ENCODE results near the gene CCDC40. TPM values are rescaled to one million over a fixed set of nuclear protein-coding genes. Genes with fewer than 3 reads are reported as not detected.

Gene CCDC40
- total RNA-seq, 2 donors from 2014 or later = 3.0 to 9.3 TPM

DNA sequence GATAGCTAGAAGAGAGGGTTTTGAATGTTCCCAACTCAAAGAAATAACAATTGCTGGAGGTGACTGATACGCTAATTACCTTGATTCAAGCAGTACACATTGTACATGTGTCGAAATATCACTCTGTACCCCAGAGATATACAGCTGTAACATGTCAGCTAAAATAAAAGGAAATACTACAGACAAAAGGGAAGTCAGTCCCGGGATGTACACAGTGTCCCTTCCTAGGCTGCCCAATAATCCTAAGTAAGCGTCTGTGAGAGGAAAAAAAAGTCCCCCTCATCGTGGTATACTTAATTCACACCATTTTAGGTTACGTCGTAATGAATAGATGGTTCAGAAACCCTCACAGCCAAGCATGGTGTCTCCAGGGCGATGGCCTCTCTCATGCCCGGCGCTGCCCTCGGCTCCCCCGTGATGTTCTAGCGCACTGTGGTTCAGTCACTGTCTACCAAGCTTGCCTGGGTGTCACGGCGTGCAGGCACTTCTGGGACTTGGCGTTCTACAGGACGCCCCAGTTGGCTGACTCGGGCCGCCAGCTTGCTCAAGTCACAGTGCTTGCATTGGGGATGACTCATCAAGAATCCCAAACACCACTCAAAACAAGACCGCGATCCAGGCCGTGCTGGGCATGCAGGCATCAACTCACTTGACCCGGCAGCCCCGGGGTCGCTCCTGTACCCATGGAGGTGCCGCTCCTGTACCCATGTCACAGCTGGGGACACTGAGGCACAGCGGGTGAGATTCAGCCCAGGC, 27.6 kb downstream of the CCDC40 start:
- Histone ChIP-seq H3K27me3 (no peaks in the 10 kb centered on the region), H3K4me1 (peaks cover 0 to 13% of the 10 kb centered on the region in 2 donors), H3K27ac (peak overlapping the region; percentile 26 to 35), H3K4me3 (no peak overlapping the region), H3K36me3 (no peaks in the 10 kb centered on the region), H3K9me3 (no peaks in the 10 kb centered on the region)
- peak; percentile 86 for DNase-seq (ENCODE audit: low spot score)
- no peak for TF ChIP-seq CTCF (IDR thresholded peaks at IDR 0.05)

DNA sequence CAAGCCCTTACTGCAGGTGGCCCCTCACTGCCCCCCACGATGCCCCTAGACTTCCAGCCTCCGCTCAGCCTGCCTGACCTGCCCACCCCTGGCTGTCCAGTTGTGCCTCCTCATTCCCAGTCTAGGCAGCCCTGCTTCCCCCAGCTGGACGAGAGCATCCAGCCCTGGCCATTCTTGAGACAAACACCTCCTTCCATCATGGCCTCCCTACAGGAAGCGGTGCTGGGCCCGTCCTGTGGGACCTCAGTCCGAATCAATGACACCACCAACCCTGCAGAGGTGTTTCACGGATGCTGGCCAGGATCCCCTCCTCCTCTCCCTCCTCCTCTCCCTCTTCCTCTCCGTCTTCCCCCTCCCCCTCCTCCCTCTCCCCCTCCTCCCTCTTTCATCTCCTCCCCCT, 28.3 kb downstream of the CCDC40 start:
- peak overlapping the region; percentile 26 to 35 for H3K27ac ChIP-seq
- no peak for TF ChIP-seq CTCF (IDR thresholded peaks at IDR 0.05)
- no peak overlapping the region for H3K4me3 ChIP-seq
- H3K27me3 ChIP-seq = no peaks in the 10 kb centered on the region
- peaks cover 0 to 20% of the 10 kb centered on the region in 2 donors for H3K4me1 ChIP-seq
- no peaks in the 10 kb centered on the region for H3K9me3 ChIP-seq
- no peak for DNase-seq (ENCODE audit: low spot score)
- no peaks in the 10 kb centered on the region for H3K36me3 ChIP-seq

GRCh38 chr17:80065478-80066170, 29.2 kb downstream of the CCDC40 start:
- Histone ChIP-seq H3K4me3 (no peak overlapping the region), H3K27me3 (no peaks in the 10 kb centered on the region), H3K4me1 (peaks cover 0 to 29% of the 10 kb centered on the region in 2 donors), H3K36me3 (no peaks in the 10 kb centered on the region), H3K9me3 (no peaks in the 10 kb centered on the region), H3K27ac (no peak overlapping the region)
- no peak for DNase-seq (ENCODE audit: low spot score)
- TF ChIP-seq CTCF (IDR thresholded peaks at IDR 0.05) = no peak

DNA sequence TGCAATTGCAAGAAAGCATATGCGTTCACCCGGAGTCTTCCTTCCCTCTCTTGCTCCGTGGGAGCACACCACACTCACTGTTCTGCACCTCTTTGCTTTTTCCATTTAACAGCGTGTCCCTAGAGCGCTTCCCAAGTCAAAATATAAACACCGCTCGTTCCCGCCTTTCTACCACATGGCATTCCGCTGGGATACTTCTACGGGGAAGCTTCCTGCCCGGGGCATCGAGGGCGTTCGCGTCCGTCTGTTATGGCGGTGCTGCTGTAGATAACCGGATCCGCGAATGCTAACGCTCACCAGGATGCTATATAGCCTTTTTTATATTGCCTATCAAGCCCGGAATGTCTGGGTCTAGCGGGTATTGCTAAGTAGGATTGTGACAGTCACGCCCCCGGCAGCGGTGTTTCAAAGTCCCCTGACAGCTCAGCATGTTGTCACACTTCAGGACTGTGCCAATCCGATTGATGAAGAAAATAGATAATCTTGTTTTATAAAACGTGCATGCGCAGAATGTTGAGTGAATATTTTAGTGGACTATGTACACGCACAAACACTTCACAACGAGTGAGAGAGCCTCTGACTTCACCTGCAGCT, 31.0 kb downstream of the CCDC40 start:
- TF ChIP-seq CTCF (IDR thresholded peaks at IDR 0.05) = no peak
- Histone ChIP-seq H3K27me3 (no peaks in the 10 kb centered on the region), H3K4me3 (no peak overlapping the region), H3K36me3 (no peaks in the 10 kb centered on the region), H3K4me1 (peaks cover 0 to 44% of the 10 kb centered on the region in 2 donors), H3K27ac (no peak overlapping the region), H3K9me3 (no peaks in the 10 kb centered on the region)
- DNase-seq (ENCODE audit: low spot score) = no peak

GRCh38 chr17:80068301-80069222, 32.1 kb downstream of the CCDC40 start:
- Histone ChIP-seq H3K4me3 (peak overlapping the region in 1 of 2 donors; percentile 4), H3K36me3 (no peaks in the 10 kb centered on the region), H3K4me1 (peaks cover 0 to 44% of the 10 kb centered on the region in 2 donors), H3K27ac (peak overlapping the region; percentile 50 to 84), H3K9me3 (no peaks in the 10 kb centered on the region), H3K27me3 (no peaks in the 10 kb centered on the region)
- peak; percentile 69 for DNase-seq (ENCODE audit: low spot score)
- TF ChIP-seq CTCF (IDR thresholded peaks at IDR 0.05) = no peak

Measured in right atrium auricular region (tissue), 2 donors.